Measurements from ENCODE around the gene ZNF649. TPM values are rescaled to one million over a fixed set of nuclear protein-coding genes. Genes with fewer than 3 reads are reported as not detected.

Gene ZNF649
- total and polyA plus RNA-seq, 10 of the 15 experiments (the other 5 are each of a cell fraction or from before 2014, with no cell fraction given): 0.87 to 9.7 (median 4.7) TPM

GRCh38 chr19:51919606-51920005 is 14.8 kb upstream of the ZNF649 start:
- no peaks in the 10 kb centered on the region for H3K4me1 ChIP-seq (ENCODE audit: control insufficient read depth, insufficient read depth, low read length)
- H3K27ac ChIP-seq (ENCODE audit: control insufficient read depth, insufficient read depth): no peak overlapping the region
- TF ChIP-seq NFYA (IDR thresholded peaks at IDR 0.05; ENCODE audit: borderline replicate concordance, low read depth, low read length) (no peak), FOS (IDR thresholded peaks at IDR 0.05; ENCODE audit: borderline replicate concordance, extremely low read depth, insufficient read length) (no peak), KLF5 (IDR thresholded peaks at IDR 0.05; ENCODE audit: partially characterized antibody) (no peak), NBN (IDR thresholded peaks at IDR 0.05) (no peak), JUND (IDR thresholded peaks at IDR 0.05; ENCODE audit: low read depth, low read length) (no peak)
- intact Hi-C loops (cut with micrococcal nuclease; ENCODE audit: unreplicated experiment) (loop anchor here (10.0 kb wide), 1 partner anchor 125 kb away; the partner anchor contains the start of gene ZNF432), in situ Hi-C loops (cut with MboI) (no loop called here)
- ChIA-PET CTCF (no interaction called here), SMC1A (ENCODE audit: uncharacterized antibody, unreplicated experiment) (no interaction called here), RAD21 (ENCODE audit: unreplicated experiment) (no interaction called here), POLR2A (no interaction called here)
- 46% methylated on average over 3 of the region's 3 CpGs for WGBS (ENCODE audit: insufficient coverage, insufficient replicate concordance, low lambda C conversion rate, missing lambda C conversion rate)
- ATAC-seq (no peak), FAIRE-seq (no peak), DNase-seq (ENCODE audit: low read depth, low spot score) (no peak)
- no TSS peak for BruUV-seq (replicated peaks)
- no peak overlapping the region for H3K9ac ChIP-seq (ENCODE audit: control insufficient read depth, insufficient read depth, low read length)
- H2AFZ ChIP-seq (ENCODE audit: control insufficient read depth, low read depth, low read length): no peak overlapping the region
- no peak overlapping the region for H3K4me2 ChIP-seq (ENCODE audit: control insufficient read depth, insufficient read depth)
- no peaks in the 10 kb centered on the region for H3K27me3 ChIP-seq (replicated peaks in 1 of 2; ENCODE audit: control insufficient read depth in 2 of 2, insufficient read depth in 2 of 2, low read length in 1 of 2)
- H4K20me1 ChIP-seq (ENCODE audit: control insufficient read depth, insufficient read depth): no peaks in the 10 kb centered on the region
- H3K4me3 ChIP-seq: no peak overlapping the region
- H3K36me3 ChIP-seq (ENCODE audit: control insufficient read depth in 2 of 2, insufficient read depth in 2 of 2, low read length in 1 of 2): no peaks in the 10 kb centered on the region
- H3K79me2 ChIP-seq (ENCODE audit: control insufficient read depth, insufficient read depth, low read length): no peaks in the 10 kb centered on the region
- peaks cover 29% of the 10 kb centered on the region for H3K9me3 ChIP-seq (replicated peaks; ENCODE audit: control insufficient read depth, insufficient read depth, low read length)

GRCh38 chr19:51916167-51916566 is 11.3 kb upstream of the ZNF649 start:
- ChIA-PET SMC1A (ENCODE audit: uncharacterized antibody, unreplicated experiment) (no interaction called here), POLR2A (no interaction called here), CTCF (no interaction called here), RAD21 (ENCODE audit: unreplicated experiment) (no interaction called here)
- DNase-seq (ENCODE audit: low read depth, low spot score): no peak
- H3K27ac ChIP-seq (ENCODE audit: control insufficient read depth, insufficient read depth): no peak overlapping the region
- no peak overlapping the region for H3K4me2 ChIP-seq (ENCODE audit: control insufficient read depth, insufficient read depth)
- H4K20me1 ChIP-seq (ENCODE audit: control insufficient read depth, insufficient read depth): no peaks in the 10 kb centered on the region
- in situ Hi-C loops (cut with MboI): no loop called here
- no peak overlapping the region for H3K9ac ChIP-seq (ENCODE audit: control insufficient read depth, insufficient read depth, low read length)
- no peak overlapping the region for H2AFZ ChIP-seq (ENCODE audit: control insufficient read depth, low read depth, low read length)
- 89% methylated on average over 1 of the region's 1 CpG for WGBS (ENCODE audit: insufficient coverage, insufficient replicate concordance, low lambda C conversion rate, missing lambda C conversion rate)
- intact Hi-C loops (cut with micrococcal nuclease; ENCODE audit: unreplicated experiment): no loop called here
- H3K4me1 ChIP-seq (ENCODE audit: control insufficient read depth, insufficient read depth, low read length): no peaks in the 10 kb centered on the region
- H3K4me3 ChIP-seq: no peak overlapping the region
- no peaks in the 10 kb centered on the region for H3K79me2 ChIP-seq (ENCODE audit: control insufficient read depth, insufficient read depth, low read length)
- no peaks in the 10 kb centered on the region for H3K36me3 ChIP-seq (ENCODE audit: control insufficient read depth in 2 of 2, insufficient read depth in 2 of 2, low read length in 1 of 2)
- peaks cover 24% of the 10 kb centered on the region for H3K9me3 ChIP-seq (replicated peaks; ENCODE audit: control insufficient read depth, insufficient read depth, low read length)
- no peak for FAIRE-seq
- TF ChIP-seq EED (IDR thresholded peaks at IDR 0.05; ENCODE audit: low read depth) (no peak), SPI1 (IDR thresholded peaks at IDR 0.05; ENCODE audit: borderline replicate concordance, insufficient read depth, low read depth, low read length) (peak; percentile 65; the same call in 1 of the 2 replicates)
- no TSS peak for BruUV-seq (replicated peaks)
- ATAC-seq: no peak
- no peaks in the 10 kb centered on the region for H3K27me3 ChIP-seq (replicated peaks in 1 of 2; ENCODE audit: control insufficient read depth in 2 of 2, insufficient read depth in 2 of 2, low read length in 1 of 2)
